Mucosa of descending colon (tissue), 3 donors: Measurements from ENCODE around the gene CDK3. TPM values are rescaled to one million over a fixed set of nuclear protein-coding genes. Genes with fewer than 3 reads are reported as not detected.
"Not testable (repeated sequence)": the region's sequence is repeated elsewhere in the genome, so short reads cannot be mapped to it uniquely, and the experiment has no call there.

ENCODE experiments used
- ATAC-seq: fragments of 200-7000 bp; cut with Tn5 transposase; one replicate; pipeline ENCODE4 v1.9.1; 2020; ENCODE audit warnings: mild to moderate bottlenecking, moderate library complexity
- DNase-seq, 3 donors: peaks; one replicate each; pipeline ENCODE4 v3.0.0-alpha.2; 2020
- H3K36me3 ChIP-seq: fragments of 200-600 bp; one replicate; pipeline ENCODE4 v1.8.0; 2021; ENCODE audit warnings: low read depth, mild to moderate bottlenecking
- H3K4me1 ChIP-seq: fragments of 200-600 bp; one replicate; pipeline ENCODE4 v1.8.0; 2021; ENCODE audit warnings: low read depth, mild to moderate bottlenecking
- H3K4me3 ChIP-seq: fragments of 200-600 bp; one replicate; pipeline ENCODE4 v1.8.0; 2021; ENCODE audit warnings: mild to moderate bottlenecking
- H3K9me3 ChIP-seq: fragments of 200-600 bp; one replicate; pipeline ENCODE4 v1.8.0; 2021; ENCODE audit warnings: mild to moderate bottlenecking
- intact Hi-C, 2 donors: fragments of 100-400 bp; cut with DNase I in 1 of 2; cut with micrococcal nuclease in 1 of 2; formaldehyde crosslinking; loops; one replicate each; pipeline versions ENCODE4 v1.11.0 to v1.11.1; 2022; cut with DNase I, micrococcal nuclease
- total RNA-seq, 3 donors: library from RNA; stranded (reverse); fragmentation: NEBNext Ultra II Directional in 2 of 3; extraction: Animal tissue kit (Norgen Biotek cat#: 25700) in 2 of 3; gene quantifications; one replicate each; pipeline versions ENCODE4 v1.2.1 to v1.2.4, GENCODE V29; 2021 to 2023
- TF ChIP-seq, protein P1 (sequence below): fragments of 200-600 bp; IDR thresholded peaks from one replicate; pipeline ENCODE4 v1.8.0; 2022; ENCODE audit warnings: antibody characterized with exemption, mild to moderate bottlenecking
- donor health status: DM: no; HTN: no; CAD: no; lungs with moderate emphysema.
- donor health status: DM: no; HTN: no; CAD: no.
- donor health status: DM: no; HTN: yes; CAD: no.

CDK3 gene
- total RNA-seq, 3 donors from 2014 or later = 7.9 to 16.8 (median 12.5) TPM

DNA sequence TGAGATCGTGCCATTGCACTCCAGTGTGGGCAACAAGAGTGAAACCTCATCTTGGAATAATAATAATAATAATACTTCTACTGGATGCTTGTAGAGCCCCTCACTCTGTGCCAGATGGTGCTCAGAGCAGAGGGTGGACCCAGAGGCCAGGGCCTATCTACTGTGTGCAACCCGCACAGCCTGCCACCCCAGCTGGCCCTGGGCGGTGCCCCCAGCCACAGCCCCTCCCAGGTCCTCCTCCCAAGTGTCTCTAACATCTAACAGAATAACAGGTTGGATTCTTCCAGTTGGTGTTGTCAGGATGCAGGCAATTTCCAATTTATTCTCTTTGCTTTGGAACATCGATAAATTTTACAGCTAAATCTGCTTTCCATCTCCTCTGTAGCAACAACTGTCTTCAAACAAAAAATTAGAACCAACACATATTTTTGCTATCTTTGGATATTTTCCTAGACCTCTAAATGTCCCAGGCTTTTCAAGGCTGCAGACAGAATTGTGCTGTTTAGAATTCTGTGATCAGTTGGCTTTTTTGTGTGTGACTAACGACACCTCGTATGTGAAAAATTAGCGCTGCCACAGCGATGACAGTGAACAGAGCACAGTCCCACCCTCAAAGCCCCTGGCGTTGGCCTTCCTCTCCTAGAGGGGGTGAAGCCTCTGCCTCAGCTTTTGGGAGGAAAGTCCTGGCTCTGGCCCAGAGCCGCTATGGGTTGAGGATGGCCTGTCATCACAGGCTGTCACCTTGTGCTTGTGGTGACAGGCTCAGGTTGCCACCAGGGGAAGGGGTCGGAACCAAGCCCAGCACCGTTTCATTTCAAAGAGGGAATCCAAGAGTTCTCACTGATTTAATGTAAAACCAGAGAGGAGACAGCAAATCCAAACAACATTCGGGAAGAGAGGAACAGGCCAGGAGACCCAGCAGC, 34.0 kb downstream of the CDK3 start:
- ATAC-seq (no peak), DNase-seq (no peak)
- intact Hi-C loops = no loop called here
- Histone ChIP-seq H3K4me3 (no peak overlapping the region), H3K4me1 (peaks cover 4% of the 10 kb centered on the region), H3K36me3 (no peaks in the 10 kb centered on the region), H3K9me3 (no peaks in the 10 kb centered on the region)
- TF ChIP-seq, protein P1, sequence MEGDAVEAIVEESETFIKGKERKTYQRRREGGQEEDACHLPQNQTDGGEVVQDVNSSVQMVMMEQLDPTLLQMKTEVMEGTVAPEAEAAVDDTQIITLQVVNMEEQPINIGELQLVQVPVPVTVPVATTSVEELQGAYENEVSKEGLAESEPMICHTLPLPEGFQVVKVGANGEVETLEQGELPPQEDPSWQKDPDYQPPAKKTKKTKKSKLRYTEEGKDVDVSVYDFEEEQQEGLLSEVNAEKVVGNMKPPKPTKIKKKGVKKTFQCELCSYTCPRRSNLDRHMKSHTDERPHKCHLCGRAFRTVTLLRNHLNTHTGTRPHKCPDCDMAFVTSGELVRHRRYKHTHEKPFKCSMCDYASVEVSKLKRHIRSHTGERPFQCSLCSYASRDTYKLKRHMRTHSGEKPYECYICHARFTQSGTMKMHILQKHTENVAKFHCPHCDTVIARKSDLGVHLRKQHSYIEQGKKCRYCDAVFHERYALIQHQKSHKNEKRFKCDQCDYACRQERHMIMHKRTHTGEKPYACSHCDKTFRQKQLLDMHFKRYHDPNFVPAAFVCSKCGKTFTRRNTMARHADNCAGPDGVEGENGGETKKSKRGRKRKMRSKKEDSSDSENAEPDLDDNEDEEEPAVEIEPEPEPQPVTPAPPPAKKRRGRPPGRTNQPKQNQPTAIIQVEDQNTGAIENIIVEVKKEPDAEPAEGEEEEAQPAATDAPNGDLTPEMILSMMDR = no peak

DNA sequence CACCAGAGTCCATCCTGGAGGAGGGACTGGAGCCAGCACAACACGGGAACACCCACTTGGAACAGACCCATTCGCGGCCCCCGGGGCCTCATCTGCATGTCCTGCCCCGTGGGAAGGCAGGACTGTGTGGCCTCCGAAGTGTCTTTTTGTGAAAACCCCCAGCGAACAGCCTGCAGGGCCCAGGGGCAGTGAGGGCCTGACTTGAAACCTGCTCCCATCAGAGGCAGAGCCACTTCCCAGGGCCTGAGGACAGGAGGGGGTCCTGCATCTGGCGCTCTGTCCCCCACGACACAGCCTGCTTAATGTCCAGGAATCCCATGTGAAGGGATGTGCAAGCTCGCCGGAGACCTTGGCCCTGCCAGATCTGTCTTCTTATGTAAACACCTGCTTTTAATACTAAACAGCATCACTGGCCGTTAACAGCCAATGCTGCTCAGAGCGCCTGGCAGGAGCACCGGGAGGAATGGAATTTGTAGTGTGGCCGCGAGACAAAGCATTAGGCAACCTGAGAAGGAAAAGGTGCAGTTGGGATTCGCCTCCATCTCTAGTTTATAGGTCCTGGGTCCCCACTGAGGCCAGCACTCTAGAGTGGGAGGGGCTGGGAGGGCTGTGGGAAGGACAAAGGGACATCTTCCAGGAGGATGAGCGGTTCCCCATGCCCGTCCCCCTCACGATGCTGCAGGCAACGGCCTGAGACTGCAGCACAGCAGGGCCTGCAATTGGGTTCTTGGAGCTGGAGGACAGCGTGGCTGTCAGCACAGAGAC, 36.0 kb downstream of the CDK3 start:
- no peaks in the 10 kb centered on the region for H3K9me3 ChIP-seq
- peaks cover 3% of the 10 kb centered on the region for H3K36me3 ChIP-seq
- DNase-seq (peak in 1 of 3 donors; percentile 33), ATAC-seq (no peak)
- TF ChIP-seq, protein P1 = no peak
- intact Hi-C loops = no loop called here
- no peak overlapping the region for H3K4me3 ChIP-seq
- H3K4me1 ChIP-seq = no peaks in the 10 kb centered on the region

- no peak for DNase-seq
Observed at GRCh38 chr17:76038050-76038449, 37.4 kb downstream of the CDK3 start.

DNA sequence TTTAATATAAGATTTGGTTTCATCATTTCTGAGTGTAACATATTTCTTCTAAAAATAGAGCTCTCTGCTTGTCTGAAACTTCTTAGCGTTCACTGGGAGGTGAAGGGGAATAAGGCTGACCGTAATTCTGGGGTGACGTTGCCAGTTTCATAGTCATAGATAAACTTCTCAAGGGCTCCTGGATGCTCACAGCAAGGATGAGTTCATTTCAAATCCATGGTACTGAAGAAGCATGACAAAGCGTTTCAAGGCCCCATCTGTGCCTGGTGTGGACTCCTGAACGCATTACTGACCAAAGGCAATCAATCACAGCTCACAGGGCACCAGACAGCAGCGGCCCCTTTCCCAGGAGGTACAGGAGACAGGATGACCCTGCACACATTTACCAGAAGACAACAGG, 38.5 kb downstream of the CDK3 start:
- ATAC-seq (no peak), DNase-seq (peak in 1 of 3 donors; percentile 11)
- Histone ChIP-seq H3K4me1 (no peaks in the 10 kb centered on the region), H3K4me3 (no peak overlapping the region), H3K9me3 (no peaks in the 10 kb centered on the region), H3K36me3 (peaks cover 3% of the 10 kb centered on the region)
- TF ChIP-seq, protein P1 = no peak
- intact Hi-C loops = no loop called here

More at GRCh38 chr17:76038050-76038449, 37.4 kb downstream of the CDK3 start:
- peaks cover 3% of the 10 kb centered on the region for H3K36me3 ChIP-seq
- no peaks in the 10 kb centered on the region for H3K9me3 ChIP-seq
- intact Hi-C loops = no loop called here
- no peaks in the 10 kb centered on the region for H3K4me1 ChIP-seq
- TF ChIP-seq, protein P1 = no peak
- no peak for ATAC-seq
- no peak overlapping the region for H3K4me3 ChIP-seq

- Histone ChIP-seq H3K4me1 (no peaks in the 10 kb centered on the region), H3K36me3 (peaks cover 3% of the 10 kb centered on the region), H3K4me3 (no peak overlapping the region), H3K9me3 (no peaks in the 10 kb centered on the region)
- intact Hi-C loops = no loop called here
- ATAC-seq = no peak
- TF ChIP-seq, protein P1 = no peak
- DNase-seq = no peak
Observed at GRCh38 chr17:76040376-76040775, 39.7 kb downstream of the CDK3 start.

- DNase-seq, H3K9me3 ChIP-seq, H3K4me1 ChIP-seq, intact Hi-C loops, ATAC-seq, H3K36me3 ChIP-seq, H3K4me3 ChIP-seq: not testable (repeated sequence)
Observed at GRCh38 chr17:76042868-76043267, 42.2 kb downstream of the CDK3 start.

- peaks cover 11% of the 10 kb centered on the region for H3K36me3 ChIP-seq
- H3K4me1 ChIP-seq, ATAC-seq, H3K4me3 ChIP-seq, intact Hi-C loops, H3K9me3 ChIP-seq, DNase-seq: not testable (repeated sequence)
Observed at GRCh38 chr17:76044475-76045007, 43.9 kb downstream of the CDK3 start.
